Astrocyte of the cerebellum (primary cell): ENCODE results near the gene MAML3.

Experiments
- DNase-seq: peaks from one replicate; pipeline ENCODE4 v3.0.0-alpha.2; 2011; ENCODE audit warnings: low read depth
- H3K4me3 ChIP-seq: 2 replicates; pipeline ENCODE4 v1.5.1; 2011; ENCODE audit warnings: mild to moderate bottlenecking, low read depth, low read length, moderate library complexity
- CTCF ChIP-seq: IDR thresholded peaks from 2 replicates; pipeline ENCODE4 v1.5.1; 2012; ENCODE audit warnings: low read length, low read depth, moderate library complexity, mild to moderate bottlenecking; ENCODE audit errors: missing control alignments
- in situ Hi-C: cut with HindIII; loops from 2 replicates; pipeline ENCODE4 v1.10.0; 2017; ENCODE audit warnings: low sequenced_read_pairs

Gene MAML3

GRCh38 chr4:140110542-140111215, 43.3 kb downstream of the MAML3 start:
- H3K4me3 ChIP-seq: no peak overlapping the region
- TF ChIP-seq CTCF: no peak
- in situ Hi-C loops: loop anchor here (5.0 kb wide), 1 partner anchor 42 kb away; the partner anchor contains the start of gene MAML3
- DNase-seq: no peak

- TF ChIP-seq CTCF: no peak
- no peak for DNase-seq
- in situ Hi-C loops: loop anchor here (5.0 kb wide), 1 partner anchor 43 kb away; the partner anchor contains the start of gene MAML3
- H3K4me3 ChIP-seq: no peak overlapping the region
Observed at GRCh38 chr4:140109737-140110136, 44.2 kb downstream of the MAML3 start.

- no peak overlapping the region for H3K4me3 ChIP-seq
- no peak for TF ChIP-seq CTCF
- in situ Hi-C loops: no loop called here
- no peak for DNase-seq
Observed at GRCh38 chr4:140109292-140109691, 44.7 kb downstream of the MAML3 start.

- in situ Hi-C loops: no loop called here
- no peak for TF ChIP-seq CTCF
- H3K4me3 ChIP-seq: no peak overlapping the region
- no peak for DNase-seq
Observed at GRCh38 chr4:140108713-140109230, 45.2 kb downstream of the MAML3 start.

GRCh38 chr4:140108243-140108642, 45.7 kb downstream of the MAML3 start:
- no peak overlapping the region for H3K4me3 ChIP-seq
- in situ Hi-C loops: no loop called here
- no peak for TF ChIP-seq CTCF
- no peak for DNase-seq

GRCh38 chr4:140106289-140106844, 47.6 kb downstream of the MAML3 start:
- no peak for DNase-seq
- no peak overlapping the region for H3K4me3 ChIP-seq
- no peak for TF ChIP-seq CTCF
- in situ Hi-C loops: no loop called here
